Muscle layer of duodenum (tissue), 2 donors: ENCODE data around the gene SLC22A23.

Source experiments
- H3K27ac ChIP-seq: one replicate; pipeline ENCODE4 v1.7.0; 2013; ENCODE audit warnings: mild to moderate bottlenecking, low read length
- H3K27me3 ChIP-seq: one replicate; pipeline ENCODE4 v1.7.0; 2013; ENCODE audit warnings: low read depth, mild to moderate bottlenecking, control low read depth, low read length
- H3K36me3 ChIP-seq, 2 donors: one replicate each; pipeline ENCODE4 v1.7.0; 2013; ENCODE audit warnings: low read length in 2 of 2, control low read depth in 1 of 2, mild to moderate bottlenecking in 1 of 2; ENCODE audit not compliant: insufficient read depth in 2 of 2, control insufficient read depth in 1 of 2
- H3K4me1 ChIP-seq, 2 donors: one replicate each; pipeline ENCODE4 v1.7.0; 2013; ENCODE audit warnings: low read length in 2 of 2, mild to moderate bottlenecking in 2 of 2, control low read depth in 1 of 2, moderate library complexity in 1 of 2; ENCODE audit not compliant: insufficient read depth in 2 of 2, control insufficient read depth in 1 of 2
- H3K4me3 ChIP-seq, 2 donors: one replicate each; pipeline ENCODE4 v1.7.0; 2013; ENCODE audit warnings: low read length in 2 of 2, low read depth in 1 of 2, mild to moderate bottlenecking in 1 of 2
- H3K9me3 ChIP-seq, 2 donors: one replicate each; pipeline ENCODE4 v1.7.0; 2013; ENCODE audit warnings: low read length in 2 of 2, control low read depth in 1 of 2, mild to moderate bottlenecking in 1 of 2; ENCODE audit not compliant: control insufficient read depth in 1 of 2
- donor health status: healthy.

Gene SLC22A23

GRCh38 chr6:3456898-3457709 lies at the start of gene SLC22A23:
SLC22A23 (minus strand) TSS chr6:3457050; CDS start chr6:3456559, 491 bp downstream.
- Histone ChIP-seq H3K9me3 (no peaks in the 10 kb centered on the region), H3K27ac (no peak within 1 kb of the TSS), H3K36me3 (no peaks in the 10 kb centered on the region), H3K27me3 (peaks cover 8% of the 10 kb centered on the region), H3K4me3 (peak within 1 kb of the TSS; percentile 60 to 84), H3K4me1 (peaks cover 7 to 30% of the 10 kb centered on the region in 2 donors)

GRCh38 chr6:3506200-3506599 lies 49.4 kb upstream of the SLC22A23 start:
- H3K4me3 ChIP-seq = no peak overlapping the region
- H3K36me3 ChIP-seq = no peaks in the 10 kb centered on the region
- no peaks in the 10 kb centered on the region for H3K9me3 ChIP-seq
- H3K27ac ChIP-seq = no peak overlapping the region
- no peaks in the 10 kb centered on the region for H3K4me1 ChIP-seq
- H3K27me3 ChIP-seq = no peaks in the 10 kb centered on the region

- Histone ChIP-seq H3K36me3 (no peaks in the 10 kb centered on the region), H3K27ac (no peak overlapping the region), H3K4me1 (no peaks in the 10 kb centered on the region), H3K4me3 (no peak overlapping the region), H3K27me3 (no peaks in the 10 kb centered on the region), H3K9me3 (no peaks in the 10 kb centered on the region)
Observed at GRCh38 chr6:3504938-3505805, 48.3 kb upstream of the SLC22A23 start.

GRCh38 chr6:3504354-3504753 lies 47.5 kb upstream of the SLC22A23 start:
- no peaks in the 10 kb centered on the region for H3K9me3 ChIP-seq
- no peak overlapping the region for H3K27ac ChIP-seq
- no peak overlapping the region for H3K4me3 ChIP-seq
- no peaks in the 10 kb centered on the region for H3K36me3 ChIP-seq
- no peaks in the 10 kb centered on the region for H3K27me3 ChIP-seq
- no peaks in the 10 kb centered on the region for H3K4me1 ChIP-seq

- no peak overlapping the region for H3K27ac ChIP-seq
- no peaks in the 10 kb centered on the region for H3K36me3 ChIP-seq
- no peaks in the 10 kb centered on the region for H3K4me1 ChIP-seq
- no peaks in the 10 kb centered on the region for H3K9me3 ChIP-seq
- no peaks in the 10 kb centered on the region for H3K27me3 ChIP-seq
- H3K4me3 ChIP-seq = no peak overlapping the region
Observed at GRCh38 chr6:3501826-3502500, 45.1 kb upstream of the SLC22A23 start.

- Histone ChIP-seq H3K27ac (no peak overlapping the region), H3K27me3 (no peaks in the 10 kb centered on the region), H3K36me3 (no peaks in the 10 kb centered on the region), H3K4me1 (no peaks in the 10 kb centered on the region), H3K9me3 (no peaks in the 10 kb centered on the region), H3K4me3 (no peak overlapping the region)
Observed at GRCh38 chr6:3500262-3501014, 43.6 kb upstream of the SLC22A23 start.

- no peaks in the 10 kb centered on the region for H3K4me1 ChIP-seq
- H3K36me3 ChIP-seq = no peaks in the 10 kb centered on the region
- H3K27me3 ChIP-seq = no peaks in the 10 kb centered on the region
Observed at GRCh38 chr6:3499603-3500002, 42.8 kb upstream of the SLC22A23 start.

GRCh38 chr6:3496395-3496794 lies 39.5 kb upstream of the SLC22A23 start:
- Histone ChIP-seq H3K36me3 (no peaks in the 10 kb centered on the region), H3K4me1 (no peaks in the 10 kb centered on the region), H3K4me3 (no peak overlapping the region), H3K9me3 (no peaks in the 10 kb centered on the region), H3K27ac (no peak overlapping the region), H3K27me3 (no peaks in the 10 kb centered on the region)

More at GRCh38 chr6:3499603-3500002, 42.8 kb upstream of the SLC22A23 start:
- Histone ChIP-seq H3K4me3 (no peak overlapping the region), H3K9me3 (no peaks in the 10 kb centered on the region), H3K27ac (no peak overlapping the region)

GRCh38 chr6:3494391-3495100 lies 37.7 kb upstream of the SLC22A23 start:
- Histone ChIP-seq H3K27ac (no peak overlapping the region), H3K4me3 (no peak overlapping the region), H3K4me1 (no peaks in the 10 kb centered on the region), H3K27me3 (no peaks in the 10 kb centered on the region), H3K36me3 (no peaks in the 10 kb centered on the region), H3K9me3 (no peaks in the 10 kb centered on the region)

- H3K27me3 ChIP-seq = no peaks in the 10 kb centered on the region
- no peaks in the 10 kb centered on the region for H3K36me3 ChIP-seq
- H3K4me3 ChIP-seq = no peak overlapping the region
- no peak overlapping the region for H3K27ac ChIP-seq
- H3K9me3 ChIP-seq = no peaks in the 10 kb centered on the region
- H3K4me1 ChIP-seq = no peaks in the 10 kb centered on the region
Observed at GRCh38 chr6:3490625-3490980, 33.8 kb upstream of the SLC22A23 start.
